Esophagus squamous epithelium (tissue), 5 donors: ENCODE data around the gene FBXO31. TPM values are rescaled to one million over a fixed set of nuclear protein-coding genes. Genes with fewer than 3 reads are reported as not detected.

ENCODE experiments used
- DNase-seq: peaks from one replicate; lab custom pipeline; 2025; lab: John Stamatoyannopoulos, UW
- H3K27ac ChIP-seq, 4 donors: fragments of 200-600 bp; sonication (generic); one replicate each; pipeline ENCODE4 v1.5.1; 2016 to 2019; ENCODE audit warnings: mild to moderate bottlenecking in 1 of 4
- H3K27me3 ChIP-seq, 4 donors: fragments of 200-600 bp; sonication (generic); 1 replicate in 3 of 4; 2 replicates in 1 of 4; pipeline versions ENCODE4 v1.5.1 to v1.6.0; 2017 to 2021; ENCODE audit warnings: antibody characterized with exemption in 1 of 4
- H3K36me3 ChIP-seq, 3 donors: fragments of 200-600 bp; sonication (generic); one replicate each; pipeline ENCODE4 v1.5.1; 2016 to 2019
- H3K4me1 ChIP-seq, 3 donors: fragments of 200-600 bp; sonication (generic); one replicate each; pipeline ENCODE4 v1.5.1; 2017 to 2019
- H3K4me3 ChIP-seq, 4 donors: fragments of 200-600 bp; sonication (generic); 1 replicate in 3 of 4; 2 replicates in 1 of 4; pipeline ENCODE4 v1.5.1; 2016 to 2019; ENCODE audit warnings: mild to moderate bottlenecking in 2 of 4, moderate library complexity in 1 of 4
- H3K9me3 ChIP-seq, 3 donors: fragments of 200-600 bp; sonication (generic); one replicate each; pipeline ENCODE4 v1.5.1; 2016 to 2019
- POLR2A ChIP-seq, 4 donors: fragments of 450-650 bp; IDR thresholded peaks; one replicate each; pipeline ENCODE4 v1.6.1; 2017; ENCODE audit warnings: antibody characterized with exemption in 4 of 4, mild to moderate bottlenecking in 4 of 4, moderate library complexity in 3 of 4
- WGBS, 2 donors: methylation state at CpG; one replicate each; pipeline ENCODE4 v1.1.5; 2018; 5-methylcytosine and 5-hydroxymethylcytosine counted together
- intact Hi-C: fragments of 100-400 bp; cut with DNase I; formaldehyde crosslinking; loops from one replicate; pipeline ENCODE4 v1.15.0; 2022
- total RNA-seq, 4 donors: library from RNA; depleted of rRNA; stranded (reverse); fragments of >200 nt; gene quantifications; one replicate each; pipeline ENCODE4 v1.1.0, GENCODE V29; 2016
- TF ChIP-seq, protein P1 (sequence below), 6 experiments: fragments of 450-650 bp in 4 of 6; fragments of 200-600 bp in 2 of 6; sonication (generic) in 2 of 6; IDR thresholded peaks; one replicate each; pipeline ENCODE4 v1.5.1; 2016 to 2019; ENCODE audit warnings: antibody characterized with exemption in 6 of 6, mild to moderate bottlenecking in 4 of 6, moderate library complexity in 4 of 6
- donor health status: DM: yes; HTN: yes; CAD: no.

FBXO31 gene
- total RNA-seq, 4 donors from 2014 or later: 18.3 to 43.7 (median 21.2) TPM

- Histone ChIP-seq H3K36me3 (peaks cover 30 to 96% (median 55%) of the 10 kb centered on the region in 3 donors), H3K27ac (no peak overlapping the region), H3K4me1 (peaks cover 0 to 28% (median 0%) of the 10 kb centered on the region in 3 donors), H3K27me3 (no peaks in the 10 kb centered on the region), H3K4me3 (no peak overlapping the region), H3K9me3 (no peaks in the 10 kb centered on the region)
- intact Hi-C loops: no loop called here
- no peak for DNase-seq
- WGBS, 2 donors: 82% methylated on average over 10 of the region's 31 CpGs; no CpG with 5 or more reads in 1 of the 2 donors
- TF ChIP-seq, protein P1, sequence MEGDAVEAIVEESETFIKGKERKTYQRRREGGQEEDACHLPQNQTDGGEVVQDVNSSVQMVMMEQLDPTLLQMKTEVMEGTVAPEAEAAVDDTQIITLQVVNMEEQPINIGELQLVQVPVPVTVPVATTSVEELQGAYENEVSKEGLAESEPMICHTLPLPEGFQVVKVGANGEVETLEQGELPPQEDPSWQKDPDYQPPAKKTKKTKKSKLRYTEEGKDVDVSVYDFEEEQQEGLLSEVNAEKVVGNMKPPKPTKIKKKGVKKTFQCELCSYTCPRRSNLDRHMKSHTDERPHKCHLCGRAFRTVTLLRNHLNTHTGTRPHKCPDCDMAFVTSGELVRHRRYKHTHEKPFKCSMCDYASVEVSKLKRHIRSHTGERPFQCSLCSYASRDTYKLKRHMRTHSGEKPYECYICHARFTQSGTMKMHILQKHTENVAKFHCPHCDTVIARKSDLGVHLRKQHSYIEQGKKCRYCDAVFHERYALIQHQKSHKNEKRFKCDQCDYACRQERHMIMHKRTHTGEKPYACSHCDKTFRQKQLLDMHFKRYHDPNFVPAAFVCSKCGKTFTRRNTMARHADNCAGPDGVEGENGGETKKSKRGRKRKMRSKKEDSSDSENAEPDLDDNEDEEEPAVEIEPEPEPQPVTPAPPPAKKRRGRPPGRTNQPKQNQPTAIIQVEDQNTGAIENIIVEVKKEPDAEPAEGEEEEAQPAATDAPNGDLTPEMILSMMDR (IDR thresholded peaks at IDR 0.05): no peak
- no peak for TF ChIP-seq POLR2A (IDR thresholded peaks at IDR 0.05)
Measured at GRCh38 chr16:87331241-87331801, 52.3 kb downstream of the FBXO31 start.

DNA sequence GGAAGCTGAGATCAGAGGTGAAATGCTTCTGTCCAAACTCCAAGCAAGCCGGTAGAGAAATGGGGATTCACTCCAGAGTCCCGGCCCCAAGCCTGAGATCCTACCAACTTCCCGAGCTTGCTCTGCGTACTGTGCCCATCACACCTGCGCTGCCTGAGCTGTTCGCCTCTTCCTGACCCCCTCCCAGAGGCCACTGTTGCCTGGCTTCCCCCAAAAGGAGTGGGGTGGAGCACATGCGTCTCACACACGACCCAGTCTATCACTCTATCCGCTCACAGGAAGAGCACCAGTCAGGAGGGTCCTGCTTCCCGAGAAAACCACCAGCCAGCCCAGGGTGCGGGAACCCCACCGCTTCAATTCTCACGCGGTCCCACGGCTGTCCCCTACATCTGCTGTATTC lies 52.9 kb downstream of the FBXO31 start:
- intact Hi-C loops: no loop called here
- no peaks in the 10 kb centered on the region for H3K27me3 ChIP-seq
- WGBS, 2 donors: 81 to 86% methylated on average over 14 of the region's 15 CpGs
- TF ChIP-seq, protein P1 (IDR thresholded peaks at IDR 0.05): no peak
- no peak for TF ChIP-seq POLR2A (IDR thresholded peaks at IDR 0.05)
- peak overlapping the region in 1 of 4 donors; percentile 55 for H3K27ac ChIP-seq
- no peak overlapping the region for H3K4me3 ChIP-seq
- DNase-seq: no peak
- peaks cover 0 to 35% (median 3%) of the 10 kb centered on the region in 3 donors for H3K4me1 ChIP-seq
- H3K36me3 ChIP-seq: peaks cover 30 to 96% (median 49%) of the 10 kb centered on the region in 3 donors
- no peaks in the 10 kb centered on the region for H3K9me3 ChIP-seq

DNA sequence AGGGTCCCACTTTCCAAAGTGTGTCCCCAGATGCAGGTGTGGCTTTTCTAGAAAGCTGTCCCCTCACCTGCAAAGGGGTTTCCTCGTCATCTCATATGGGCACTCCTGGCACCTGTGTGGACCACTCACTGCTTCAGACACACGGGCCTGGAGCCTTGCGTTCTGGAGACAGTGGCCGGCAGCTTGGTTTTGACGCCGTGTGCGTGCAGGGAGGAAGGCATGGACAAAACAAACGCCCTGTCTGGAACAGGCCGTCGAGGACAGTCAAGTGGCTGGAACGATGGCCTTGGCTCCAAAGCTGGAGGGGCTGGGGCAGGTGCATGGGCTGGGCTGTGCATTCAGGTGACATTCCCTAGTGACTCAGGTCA lies 53.3 kb downstream of the FBXO31 start:
- WGBS, 2 donors: 87 to 100% methylated on average over 1 to 3 of the region's 11 CpGs
- no peak for TF ChIP-seq POLR2A (IDR thresholded peaks at IDR 0.05)
- TF ChIP-seq, protein P1 (IDR thresholded peaks at IDR 0.05): no peak
- no peak overlapping the region for H3K4me3 ChIP-seq
- peaks cover 0 to 39% (median 3%) of the 10 kb centered on the region in 3 donors for H3K4me1 ChIP-seq
- H3K9me3 ChIP-seq: no peaks in the 10 kb centered on the region
- no peaks in the 10 kb centered on the region for H3K27me3 ChIP-seq
- intact Hi-C loops: no loop called here
- peaks cover 26 to 94% (median 45%) of the 10 kb centered on the region in 3 donors for H3K36me3 ChIP-seq
- no peak for DNase-seq
- peak overlapping the region in 2 of 4 donors; percentile 11 to 55 for H3K27ac ChIP-seq

DNA sequence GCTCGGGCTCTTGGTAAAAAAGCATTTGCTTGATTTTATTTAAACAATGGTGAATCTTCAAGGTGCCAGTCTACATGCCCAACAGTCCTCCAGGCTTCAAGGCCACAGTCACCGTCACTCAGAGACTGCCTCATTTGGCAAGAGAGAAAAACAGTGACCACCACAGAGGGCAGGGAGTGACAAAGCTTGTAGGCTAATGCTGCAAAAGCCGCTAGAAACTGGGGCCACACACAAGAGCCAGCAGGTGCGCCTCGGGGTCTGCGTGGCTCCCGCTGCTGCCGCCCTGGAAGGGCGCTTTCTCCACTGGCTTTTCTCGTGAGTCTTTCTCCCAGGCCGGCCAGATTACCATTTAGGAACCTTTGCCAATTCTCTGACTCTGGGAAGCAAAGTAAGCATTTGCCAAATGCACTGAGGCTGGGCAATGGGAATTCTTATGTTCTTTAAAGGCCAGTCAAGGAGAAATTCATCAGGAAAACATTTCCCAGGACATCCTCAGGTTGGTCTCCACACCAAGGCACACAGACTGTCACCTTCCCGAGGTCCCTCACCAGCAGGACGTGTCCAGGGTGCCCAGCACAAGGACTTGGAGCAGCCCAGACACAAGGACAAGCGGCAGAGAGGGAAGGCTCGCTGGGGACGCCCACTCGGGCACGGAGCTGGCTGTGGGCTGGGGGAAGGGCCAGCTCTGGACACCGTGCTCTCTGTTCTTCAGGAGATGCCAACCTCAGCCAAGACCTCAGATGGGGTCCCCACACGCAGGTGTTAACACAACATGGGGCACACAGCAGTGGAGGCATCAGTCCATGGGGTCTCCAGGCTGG lies 53.9 kb downstream of the FBXO31 start:
- Histone ChIP-seq H3K27me3 (no peaks in the 10 kb centered on the region), H3K9me3 (no peaks in the 10 kb centered on the region), H3K27ac (peak overlapping the region in 3 of 4 donors; percentile 11 to 55 (median 50)), H3K36me3 (peaks cover 20 to 88% (median 39%) of the 10 kb centered on the region in 3 donors), H3K4me1 (peaks cover 4 to 45% (median 6%) of the 10 kb centered on the region in 3 donors), H3K4me3 (no peak overlapping the region)
- WGBS, 2 donors: 85 to 89% methylated on average over 9 to 13 of the region's 20 CpGs
- no peak for DNase-seq
- intact Hi-C loops: no loop called here
- no peak for TF ChIP-seq POLR2A (IDR thresholded peaks at IDR 0.05)
- TF ChIP-seq, protein P1 (IDR thresholded peaks at IDR 0.05): no peak

DNA sequence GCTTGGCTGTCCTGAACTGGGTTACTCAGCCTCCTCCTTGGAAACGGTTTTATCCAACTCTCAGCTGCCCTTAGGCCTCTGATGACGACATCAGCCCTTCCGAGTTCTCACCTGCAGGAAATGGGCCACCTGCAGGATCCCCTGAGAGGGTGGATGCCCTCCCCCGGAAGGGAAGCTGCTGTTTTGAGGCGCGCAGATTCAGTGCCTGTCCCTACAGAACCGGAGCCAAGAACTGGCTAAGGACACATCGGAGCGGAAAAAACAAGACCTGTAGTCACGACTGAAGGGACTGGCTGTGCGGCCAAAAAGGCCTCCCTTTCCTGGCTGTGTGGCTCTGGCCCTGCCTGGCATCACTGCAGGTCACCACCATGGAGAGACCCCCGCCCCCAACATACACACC lies 54.7 kb downstream of the FBXO31 start:
- Histone ChIP-seq H3K4me3 (no peak overlapping the region), H3K27ac (peak overlapping the region in 3 of 4 donors; percentile 34 to 65 (median 55)), H3K27me3 (no peaks in the 10 kb centered on the region), H3K4me1 (peaks cover 4 to 49% (median 10%) of the 10 kb centered on the region in 3 donors), H3K9me3 (no peaks in the 10 kb centered on the region), H3K36me3 (peaks cover 12 to 81% (median 31%) of the 10 kb centered on the region in 3 donors)
- intact Hi-C loops: no loop called here
- WGBS, 2 donors: 56 to 100% methylated on average over 1 to 5 of the region's 12 CpGs
- TF ChIP-seq POLR2A (IDR thresholded peaks at IDR 0.05): no peak
- DNase-seq: no peak
